Adrenal gland (tissue), 5 donors: ENCODE results near the gene ALDH1A3.

Experiments
- CTCF ChIP-seq, 6 experiments: fragments of 450-650 bp in 4 of 6; fragments of 200-600 bp in 2 of 6; sonication (generic) in 1 of 6; IDR thresholded peaks; 1 replicate in 5 of 6; 2 replicates in 1 of 6; pipeline versions ENCODE4 v1.5.1 to v1.8.0; 2016 to 2021; ENCODE audit warnings: antibody characterized with exemption in 6 of 6, mild to moderate bottlenecking in 2 of 6, moderate library complexity in 1 of 6
- POLR2A ChIP-seq, 2 donors: fragments of 450-650 bp; IDR thresholded peaks; one replicate each; pipeline ENCODE4 v1.6.1; 2017; ENCODE audit warnings: antibody characterized with exemption in 2 of 2, mild to moderate bottlenecking in 2 of 2, moderate library complexity in 1 of 2
- donor health status: DM: no; HTN: no; CAD: no.

GRCh38 chr15:100926258-100926657, 46.6 kb downstream of the ALDH1A3 start:
- TF ChIP-seq CTCF (IDR thresholded peaks at IDR 0.05) (no peak), POLR2A (IDR thresholded peaks at IDR 0.05) (no peak)
